ENCODE results near the gene VPS13A.
"Not testable (repeated sequence)": the region's sequence is repeated elsewhere in the genome, so short reads cannot be mapped to it uniquely, and the experiment has no call there.

The VPS13A gene

GRCh38 chr9:77426712-77427111, 249.4 kb downstream of the VPS13A start:
- no peak for DNase-seq

- no peak for DNase-seq
Measured at GRCh38 chr9:77427256-77427927, 250.1 kb downstream of the VPS13A start.

DNA sequence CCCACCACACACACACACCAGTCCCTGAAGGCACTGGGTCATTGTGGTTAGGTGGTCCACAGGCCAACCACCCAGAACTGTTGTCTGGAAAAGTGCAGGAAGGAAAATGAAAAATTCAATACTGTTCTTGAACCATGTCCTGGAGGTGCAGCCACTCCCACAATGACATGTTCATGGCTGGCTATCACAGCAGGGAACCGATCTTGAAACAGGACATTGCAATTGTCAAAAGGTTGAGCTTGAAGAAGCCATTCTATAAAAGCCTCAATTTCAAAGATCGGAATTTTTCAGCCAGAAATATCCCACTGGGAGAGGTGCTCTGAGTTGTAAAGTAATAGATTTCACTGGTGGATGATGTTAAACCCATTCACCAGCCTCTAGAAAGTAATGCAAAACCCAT, 252.6 kb downstream of the VPS13A start:
- no peak for DNase-seq

GRCh38 chr9:77432053-77432452, 254.7 kb downstream of the VPS13A start:
- DNase-seq = no peak

DNA sequence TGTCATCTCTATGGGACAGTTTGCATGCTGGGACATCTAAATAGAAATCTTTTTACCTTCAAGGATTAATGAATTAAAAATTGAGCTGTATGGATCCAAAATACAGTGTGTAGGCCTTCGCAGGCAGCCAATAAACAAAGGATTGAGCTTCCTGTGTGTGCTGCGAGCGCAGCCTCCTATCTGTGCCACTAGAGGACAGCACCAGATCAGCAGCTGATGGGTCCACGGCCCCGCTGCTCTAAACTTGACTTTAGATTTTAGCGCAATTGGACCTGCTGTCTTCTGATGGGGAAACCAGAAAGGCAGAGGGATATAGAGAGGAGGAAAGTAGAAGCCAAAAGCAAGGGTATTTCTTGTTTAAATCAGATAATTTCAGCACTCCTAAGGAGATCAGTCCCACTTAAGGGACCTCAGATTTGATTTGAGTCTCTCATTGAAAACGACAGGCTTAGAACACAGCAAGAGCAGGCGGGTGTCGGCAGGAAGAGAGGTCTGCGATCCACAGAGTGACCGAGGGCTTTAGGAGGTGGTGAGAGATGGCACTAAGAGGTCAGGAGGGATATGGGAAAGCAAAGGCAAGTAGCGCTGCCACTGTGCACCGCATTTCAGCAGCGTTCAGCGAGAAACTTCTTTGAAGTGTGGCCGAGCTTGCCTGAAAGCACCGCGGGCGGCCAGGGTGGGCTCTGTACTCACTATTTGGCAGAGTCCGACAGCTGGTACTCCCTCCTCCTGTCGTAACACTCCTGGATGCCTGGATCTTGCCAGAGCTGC, 256.5 kb downstream of the VPS13A start:
- DNase-seq = peak; percentile 40

GRCh38 chr9:77435277-77435676, 257.9 kb downstream of the VPS13A start:
- no peak for DNase-seq

DNA sequence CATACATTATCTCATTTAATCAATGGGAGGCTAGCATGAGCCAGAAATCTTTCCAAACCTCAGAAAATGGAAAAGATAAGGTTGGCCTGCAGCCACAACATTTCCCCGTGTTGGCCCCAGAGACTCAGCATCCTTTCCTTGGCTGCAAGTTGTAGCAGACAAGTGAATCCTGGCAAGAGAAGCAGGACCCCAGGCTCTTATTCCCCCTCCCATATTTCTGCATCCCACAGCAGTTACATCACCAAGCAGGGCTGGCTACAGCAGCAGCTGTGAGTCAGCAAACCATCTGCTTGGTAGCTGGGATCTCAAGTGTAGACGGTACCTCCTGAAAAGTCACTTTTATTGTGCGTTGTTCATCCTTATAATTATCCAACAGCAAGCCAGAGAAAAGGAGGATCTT, 258.4 kb downstream of the VPS13A start:
- no peak for DNase-seq

DNA sequence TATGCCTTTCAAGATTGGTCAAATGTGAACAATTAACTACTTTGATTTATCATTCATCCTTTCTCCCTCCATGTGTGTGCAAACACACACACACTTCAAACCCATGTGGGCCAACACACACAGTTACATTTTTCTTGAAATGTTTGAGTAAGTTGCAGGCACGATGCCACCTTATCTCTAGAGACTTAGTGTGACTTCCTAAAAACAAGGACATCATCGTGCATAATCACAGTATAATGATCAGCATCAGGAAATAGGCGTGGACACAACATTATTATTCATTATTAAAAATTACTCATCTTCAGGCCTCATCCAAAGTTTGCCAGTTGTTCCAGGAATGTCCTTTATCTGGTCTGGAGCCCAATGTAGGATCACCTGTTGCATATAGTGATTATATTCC, 261.3 kb downstream of the VPS13A start:
- no peak for DNase-seq

GRCh38 chr9:77440057-77440456, 262.7 kb downstream of the VPS13A start:
- no peak for DNase-seq

DNA sequence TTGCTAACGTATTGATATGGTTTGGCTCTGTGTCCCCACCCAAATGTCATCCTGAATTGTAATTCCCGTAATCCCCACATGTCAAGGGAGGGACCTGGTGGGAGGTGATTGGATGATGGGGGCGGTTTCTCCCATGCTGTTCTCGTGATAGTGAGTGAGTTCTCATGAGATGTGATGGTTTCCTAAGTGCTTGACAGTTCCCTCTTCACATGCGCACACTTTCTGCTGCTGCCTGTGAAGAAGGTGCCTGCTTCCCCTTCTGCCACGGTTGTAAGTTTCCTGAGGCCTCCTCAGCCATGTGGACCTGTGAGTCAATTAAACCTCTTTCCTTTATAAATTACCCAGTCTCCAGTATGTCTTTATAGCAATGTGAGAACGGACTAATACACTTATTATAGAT, 263.8 kb downstream of the VPS13A start:
- DNase-seq = not testable (repeated sequence)

DNA sequence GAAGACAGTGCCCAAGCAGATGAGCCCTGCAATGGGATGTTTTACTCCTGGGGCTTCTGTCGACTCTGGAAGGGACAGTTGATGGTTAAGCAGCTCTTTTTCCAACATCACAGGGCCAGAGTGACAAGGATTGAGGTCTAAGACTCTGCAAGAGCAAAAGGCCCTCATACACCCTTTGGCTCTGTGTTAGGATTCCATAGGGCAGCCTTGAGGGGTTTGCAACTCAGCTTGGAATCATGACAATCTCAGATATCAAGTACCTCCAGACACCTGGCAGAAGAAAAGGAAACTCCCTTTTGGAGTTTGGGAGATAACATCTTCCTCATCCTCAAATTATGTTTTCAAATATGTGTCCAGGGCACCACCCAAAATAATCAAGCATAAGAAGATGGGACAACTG, 265.1 kb downstream of the VPS13A start:
- DNase-seq = no peak

GRCh38 chr9:77447646-77448045, 270.3 kb downstream of the VPS13A start:
- no peak for DNase-seq

- no peak for DNase-seq
Measured at GRCh38 chr9:77449240-77450084, 272.1 kb downstream of the VPS13A start.

- DNase-seq = no peak
Measured at GRCh38 chr9:77450085-77450475, 272.7 kb downstream of the VPS13A start.

- DNase-seq = no peak
Measured at GRCh38 chr9:77451507-77451906, 274.2 kb downstream of the VPS13A start.

DNA sequence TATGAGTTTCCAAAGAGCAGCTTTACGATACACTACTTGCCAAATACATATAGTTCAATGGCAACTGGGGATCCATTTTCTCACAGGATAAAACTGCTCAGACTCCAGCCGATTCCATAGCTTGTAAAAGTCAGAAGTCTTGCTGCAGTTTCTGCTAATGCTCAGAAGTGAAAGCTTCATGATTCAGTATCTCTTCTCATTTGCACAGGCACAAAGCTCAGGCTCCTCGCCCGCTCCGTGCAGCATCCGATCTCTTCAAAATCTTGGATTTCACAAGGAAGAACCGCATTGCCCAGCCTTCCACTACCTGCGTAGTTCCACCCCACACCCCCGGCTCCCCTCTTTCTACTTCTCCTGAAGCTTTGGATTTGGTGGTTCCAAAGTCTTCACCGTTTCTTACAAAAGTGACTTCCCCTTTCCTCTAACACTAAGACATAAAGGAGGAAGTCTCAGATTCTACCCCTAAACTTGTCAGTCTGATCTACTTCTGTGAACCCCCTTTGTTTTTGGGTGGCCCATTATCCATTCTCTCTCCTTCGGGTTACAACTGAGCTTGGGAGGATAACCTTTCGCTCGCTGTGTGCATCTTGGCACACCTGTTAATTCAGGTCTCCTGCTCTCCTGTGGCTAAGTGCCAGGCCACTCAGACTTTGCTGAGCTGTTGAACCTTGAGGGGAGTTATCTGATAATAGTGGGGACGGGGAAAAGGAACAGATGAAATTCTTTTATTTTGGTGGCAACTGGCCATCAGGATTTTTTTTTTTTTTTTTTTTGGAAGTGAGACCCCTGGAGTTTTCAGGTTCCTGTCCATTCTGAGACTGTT, 276.7 kb downstream of the VPS13A start:
- DNase-seq = peak; percentile 78

DNA sequence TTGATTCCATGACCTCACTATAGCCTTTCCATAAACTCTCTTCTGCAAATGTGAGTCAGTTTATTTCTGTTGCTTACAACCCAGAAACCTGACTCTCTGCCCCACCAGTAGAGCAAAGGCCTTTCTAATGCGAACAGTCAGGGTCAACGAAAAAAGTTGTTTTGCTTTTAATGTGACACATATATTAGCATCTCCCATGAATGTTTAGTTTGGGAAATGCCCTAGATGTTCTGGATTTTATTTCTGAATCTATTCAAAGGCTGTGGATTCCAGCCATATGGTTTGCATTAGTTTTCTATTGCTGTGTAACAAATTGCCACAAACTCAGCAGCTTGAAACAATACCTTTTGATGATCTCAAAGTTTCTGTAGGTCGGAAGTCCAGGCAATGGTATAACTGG, 277.3 kb downstream of the VPS13A start:
- DNase-seq = no peak

- DNase-seq = peak; percentile 48
Measured at GRCh38 chr9:77455312-77455927, 278.1 kb downstream of the VPS13A start.

GRCh38 chr9:77456829-77457437, 279.6 kb downstream of the VPS13A start:
- peak; percentile 82 for DNase-seq

DNA sequence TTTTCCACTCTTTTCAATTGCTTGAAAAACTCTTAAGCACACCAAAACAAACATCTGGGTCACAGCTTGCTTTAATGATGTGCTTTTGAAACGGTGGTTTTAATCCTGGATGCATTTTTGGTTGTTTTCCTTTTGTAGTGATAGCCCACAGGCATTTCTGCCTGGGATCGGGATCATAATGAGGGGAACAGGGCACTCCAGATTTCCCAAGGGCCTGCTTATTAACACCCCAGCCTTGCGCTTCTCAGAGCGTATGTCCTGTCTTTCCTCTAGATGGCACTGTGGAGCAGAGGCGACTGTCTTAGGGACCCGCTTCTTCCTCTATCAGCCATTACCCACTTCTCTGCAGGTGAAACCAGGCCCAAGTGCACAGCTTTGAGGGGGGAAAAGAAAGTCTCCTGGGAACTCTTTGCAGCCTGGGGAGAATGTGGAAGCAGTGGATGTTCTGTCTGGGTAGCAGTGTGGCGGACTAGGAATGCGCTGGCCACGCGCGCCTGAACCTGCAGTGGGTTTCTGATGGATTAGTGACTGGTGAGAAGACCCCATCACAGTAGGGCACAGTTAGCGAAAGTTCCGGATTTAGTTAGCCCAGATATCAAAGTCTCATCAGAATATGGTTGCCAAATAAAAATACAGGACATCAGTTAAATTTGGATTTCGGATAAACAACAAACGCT, 280.7 kb downstream of the VPS13A start:
- peak; percentile 48 for DNase-seq

DNA sequence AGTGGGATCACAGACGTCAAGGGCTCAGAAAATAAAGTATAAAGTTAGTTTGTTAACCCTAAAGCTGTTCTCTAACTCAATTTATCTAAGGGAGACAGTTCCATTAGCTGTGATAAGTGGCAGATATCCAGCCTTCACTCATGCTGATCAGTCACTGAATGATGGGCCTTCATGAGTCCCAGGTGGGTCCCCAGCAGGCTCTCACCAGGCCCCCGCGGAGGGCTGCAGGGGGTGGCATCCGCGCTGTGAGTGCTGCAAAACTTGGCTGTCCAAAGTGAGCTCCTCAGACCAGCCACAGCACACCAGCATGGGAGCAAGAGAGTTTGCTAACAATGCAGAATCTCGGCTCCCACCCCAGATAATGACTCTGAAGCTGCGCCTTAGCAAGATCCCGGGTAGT, 283.6 kb downstream of the VPS13A start:
- no peak for DNase-seq
